GM12801 (cell line): Measurements from ENCODE around the gene ISLR.

Experiments used
- CTCF ChIP-seq: IDR thresholded peaks from one replicate; pipeline ENCODE4 v1.5.1; 2011; ENCODE audit warnings: control low read depth; ENCODE audit not compliant: insufficient read length; ENCODE audit errors: extremely low read depth

ISLR gene

GRCh38 chr15:74196175-74196574 lies 22.7 kb downstream of the ISLR start:
- no peak for TF ChIP-seq CTCF

- no peak for TF ChIP-seq CTCF
Observed at GRCh38 chr15:74197176-74197965, 23.9 kb downstream of the ISLR start.

- TF ChIP-seq CTCF, result no peak
Observed at GRCh38 chr15:74199297-74199652, 25.8 kb downstream of the ISLR start.

- TF ChIP-seq CTCF, result no peak
Observed at GRCh38 chr15:74200412-74200815, 26.9 kb downstream of the ISLR start.

- no peak for TF ChIP-seq CTCF
Observed at GRCh38 chr15:74200871-74201419, 27.4 kb downstream of the ISLR start.

GRCh38 chr15:74201710-74202420 lies 28.4 kb downstream of the ISLR start:
- TF ChIP-seq CTCF, result no peak
